Gastroesophageal sphincter (tissue), 4 donors: ENCODE measurements around the gene DPP7. TPM values are rescaled to one million over a fixed set of nuclear protein-coding genes. Genes with fewer than 3 reads are reported as not detected.
"Not testable (repeated sequence)": the region's sequence is repeated elsewhere in the genome, so short reads cannot be mapped to it uniquely, and the experiment has no call there.

Experiments
- ATAC-seq: fragments of 150-250 bp; one replicate; pipeline ENCODE4 v1.9.1; 2016; ENCODE audit warnings: mild to moderate bottlenecking, moderate library complexity
- H3K27ac ChIP-seq, 4 donors: fragments of 200-600 bp; sonication (generic) in 3 of 4; 1 replicate in 3 of 4; 2 replicates in 1 of 4; pipeline ENCODE4 v1.5.1; 2016 to 2019
- H3K27me3 ChIP-seq: fragments of 200-600 bp; sonication (generic); one replicate; pipeline ENCODE4 v1.5.1; 2019
- H3K36me3 ChIP-seq, 2 donors: fragments of 200-600 bp; sonication (generic); one replicate each; pipeline ENCODE4 v1.5.1; 2019; ENCODE audit warnings: control low read depth in 1 of 2
- H3K4me1 ChIP-seq, 3 donors: fragments of 200-600 bp; sonication (generic); 1 replicate in 2 of 3; 2 replicates in 1 of 3; pipeline ENCODE4 v1.5.1; 2016 to 2019; ENCODE audit warnings: control low read depth in 2 of 3
- H3K4me3 ChIP-seq, 2 donors: fragments of 200-600 bp; sonication (generic); one replicate each; pipeline ENCODE4 v1.5.1; 2019; ENCODE audit warnings: mild to moderate bottlenecking in 1 of 2, moderate library complexity in 1 of 2
- H3K9me3 ChIP-seq, 3 donors: fragments of 200-600 bp; sonication (generic); one replicate each; pipeline ENCODE4 v1.5.1; 2017 to 2019; ENCODE audit warnings: control low read depth in 2 of 3
- CTCF ChIP-seq, 4 experiments: fragments of 200-600 bp in 2 of 4; fragments of 450-650 bp in 2 of 4; sonication (generic) in 1 of 4; IDR thresholded peaks; one replicate each; pipeline ENCODE4 v1.5.1; 2017 to 2019; ENCODE audit warnings: antibody characterized with exemption in 4 of 4, mild to moderate bottlenecking in 2 of 4, moderate library complexity in 2 of 4
- EP300 ChIP-seq: sonication (generic); formaldehyde crosslinking; IDR thresholded peaks from one replicate; pipeline ENCODE4 v1.6.1; 2017; ENCODE audit warnings: antibody characterized with exemption, mild to moderate bottlenecking
- POLR2A ChIP-seq, 2 donors: fragments of 450-650 bp; IDR thresholded peaks; one replicate each; pipeline ENCODE4 v1.6.1; 2017; ENCODE audit warnings: antibody characterized with exemption in 2 of 2, mild to moderate bottlenecking in 2 of 2, moderate library complexity in 1 of 2
- POLR2AphosphoS5 ChIP-seq: sonication (generic); formaldehyde crosslinking; IDR thresholded peaks from one replicate; pipeline ENCODE4 v1.6.1; 2017; ENCODE audit warnings: antibody characterized with exemption
- WGBS, 2 donors: methylation state at CpG; one replicate each; pipeline ENCODE4 v1.1.5; 2018; ENCODE audit warnings: low coverage in 1 of 2; 5-methylcytosine and 5-hydroxymethylcytosine counted together
- small RNA-seq, 4 donors: library from RNA; depleted of rRNA; stranded (forward); fragments of <200 nt; gene quantifications; one replicate each; pipeline ENCODE3, GENCODE V24; 2016
- total RNA-seq, 4 donors: library from RNA; depleted of rRNA; stranded (reverse); fragments of >200 nt; gene quantifications; one replicate each; pipeline ENCODE4 v1.1.0, GENCODE V29; 2016

Gene DPP7
- total RNA-seq, 4 donors from 2014 or later: 74.5 to 124 (median 111) TPM

- peaks cover 0 to 11% (median 5%) of the 10 kb centered on the region in 3 donors for H3K4me1 ChIP-seq
- peak; percentile 60 for ATAC-seq
- no peaks in the 10 kb centered on the region for H3K36me3 ChIP-seq
- WGBS, 2 donors: 72% methylated on average over 7 of the region's 55 CpGs; no CpG with 5 or more reads in 1 of the 2 donors
- no peak overlapping the region for H3K27ac ChIP-seq
- H3K27me3 ChIP-seq: peaks cover 38% of the 10 kb centered on the region
- no peak overlapping the region for H3K4me3 ChIP-seq
- no peaks in the 10 kb centered on the region for H3K9me3 ChIP-seq
- TF ChIP-seq CTCF (IDR thresholded peaks at IDR 0.05): peak in 3 of 4 experiments; percentile 95 to 98 (median 96)
- TF ChIP-seq EP300: no peak
Measured at GRCh38 chr9:137064027-137064879, 50.3 kb downstream of the DPP7 start.

GRCh38 chr9:137063311-137064026 lies 51.1 kb downstream of the DPP7 start:
- WGBS, 2 donors: no CpG with 5 or more reads among the region's 26 CpGs
- Histone ChIP-seq H3K4me3 (no peak overlapping the region), H3K9me3 (no peaks in the 10 kb centered on the region), H3K27me3 (peaks cover 30% of the 10 kb centered on the region), H3K4me1 (peaks cover 0 to 9% (median 5%) of the 10 kb centered on the region in 3 donors), H3K27ac (no peak overlapping the region), H3K36me3 (no peaks in the 10 kb centered on the region)
- TF ChIP-seq POLR2A (IDR thresholded peaks at IDR 0.05): no peak
- no peak for TF ChIP-seq EP300
- TF ChIP-seq CTCF (IDR thresholded peaks at IDR 0.05): no peak
- no peak for TF ChIP-seq POLR2AphosphoS5
- no peak for ATAC-seq

- H3K36me3 ChIP-seq, H3K4me3 ChIP-seq, H3K9me3 ChIP-seq, H3K27ac ChIP-seq, ATAC-seq: not testable (repeated sequence)
- 100% methylated on average over 1 of the region's 9 CpGs; no CpG with 5 or more reads in 1 of the 2 donors for WGBS, 2 donors
- peaks cover 0 to 13% (median 5%) of the 10 kb centered on the region in 3 donors for H3K4me1 ChIP-seq
- H3K27me3 ChIP-seq: peaks cover 23% of the 10 kb centered on the region
Measured at GRCh38 chr9:137062798-137063197, 51.7 kb downstream of the DPP7 start.

- ATAC-seq: no peak
- Histone ChIP-seq H3K9me3 (no peaks in the 10 kb centered on the region), H3K36me3 (no peaks in the 10 kb centered on the region), H3K27me3 (peaks cover 23% of the 10 kb centered on the region), H3K4me1 (peaks cover 0 to 17% (median 7%) of the 10 kb centered on the region in 3 donors), H3K27ac (no peak overlapping the region), H3K4me3 (no peak overlapping the region)
- no peak for TF ChIP-seq POLR2A (IDR thresholded peaks at IDR 0.05)
- no peak for TF ChIP-seq CTCF (IDR thresholded peaks at IDR 0.05)
- no peak for TF ChIP-seq POLR2AphosphoS5
- no peak for TF ChIP-seq EP300
- 75% methylated on average over 4 of the region's 15 CpGs; no CpG with 5 or more reads in 1 of the 2 donors for WGBS, 2 donors
Measured at GRCh38 chr9:137062384-137062783, 52.1 kb downstream of the DPP7 start.

Small RNA genes lying within 50 kb of the gene (small RNA-seq; reads per million reads assigned to genes)
- 0 to 0.38 (median 0.12) reads per million in 4 donors for gene RF00153

Other genes with a start within 250 kb of the DPP7 start
- gene EDF1, start 248.4 kb downstream of the DPP7 start, total RNA-seq: 100 to 1,000 TPM; 283 to 353 (median 323) TPM
- gene TRAF2, start 228.2 kb downstream of the DPP7 start, total RNA-seq: 10 to 100 TPM in 2 of 4 donors, 1 to 10 TPM in 2; 3.8 to 17.1 (median 11.1) TPM
- 100 to 1,000 TPM; 171 to 310 (median 236) TPM for gene FBXW5, start 170.0 kb downstream of the DPP7 start, total RNA-seq
- not detected for gene C8G, start 169.5 kb downstream of the DPP7 start, total RNA-seq
- not detected for gene LCN12, start 162.5 kb downstream of the DPP7 start, total RNA-seq
- gene PTGDS, start 137.2 kb downstream of the DPP7 start, total RNA-seq: 100 to 1,000 TPM in 1 of 4 donors, 10 to 100 TPM in 2, 1 to 10 TPM in 1; 7.4 to 132 (median 29.7) TPM
- under 1 TPM in 2 of 4 donors, not detected in 2; 0.40 TPM for gene LCNL1, start 131.7 kb downstream of the DPP7 start, total RNA-seq
- 10 to 100 TPM; 24.2 to 42.6 (median 36.1) TPM for gene PAXX, start 122.3 kb downstream of the DPP7 start, total RNA-seq
- 1 to 10 TPM in 3 of 4 donors, under 1 TPM in 1; 0.81 to 5.4 (median 2.2) TPM for gene CLIC3, start 118.2 kb downstream of the DPP7 start, total RNA-seq
- gene ABCA2, start 86.5 kb downstream of the DPP7 start, total RNA-seq: 10 to 100 TPM; 13.5 to 24.3 (median 19.3) TPM
- under 1 TPM in 1 of 4 donors, not detected in 3; 0.20 TPM for gene FUT7, start 82.6 kb downstream of the DPP7 start, total RNA-seq
- gene NPDC1, start 68.6 kb downstream of the DPP7 start, total RNA-seq: 10 to 100 TPM; 50.4 to 69.9 (median 59.5) TPM
- 1 to 10 TPM in 1 of 4 donors, under 1 TPM in 1, not detected in 2; 0.58 to 1.6 TPM for gene ENTPD2, start 60.7 kb downstream of the DPP7 start, total RNA-seq
- 1 to 10 TPM in 1 of 4 donors, under 1 TPM in 3; 0.13 to 1.3 (median 0.19) TPM for gene SAPCD2, start 44.2 kb downstream of the DPP7 start, total RNA-seq
- 1 to 10 TPM; 4.2 to 7.3 (median 6.0) TPM for gene UAP1L1, start 37.2 kb downstream of the DPP7 start, total RNA-seq
- gene MAN1B1, start 27.7 kb downstream of the DPP7 start, total RNA-seq: 10 to 100 TPM; 26.1 to 30.2 (median 29.3) TPM
- under 1 TPM in 2 of 4 donors, not detected in 2; 0.08 to 0.13 TPM for gene GRIN1, start 24.4 kb upstream of the DPP7 start, total RNA-seq
- 1 to 10 TPM in 1 of 4 donors, not detected in 3; 7.7 TPM for gene LRRC26, start 55.3 kb upstream of the DPP7 start, total RNA-seq
- not detected for gene TMEM210, start 57.3 kb upstream of the DPP7 start, total RNA-seq
- gene ANAPC2, start 73.8 kb upstream of the DPP7 start, total RNA-seq: 10 to 100 TPM; 11.9 to 32.1 (median 23.7) TPM
- gene SSNA1, start 73.9 kb upstream of the DPP7 start, total RNA-seq: 10 to 100 TPM; 56.8 to 99.0 (median 73.8) TPM
- gene TPRN, start 86.0 kb upstream of the DPP7 start, total RNA-seq: 10 to 100 TPM in 1 of 4 donors, 1 to 10 TPM in 3; 3.6 to 11.6 (median 6.1) TPM
- 10 to 100 TPM; 21.9 to 36.1 (median 29.1) TPM for gene TMEM203, start 90.9 kb upstream of the DPP7 start, total RNA-seq
- 1 to 10 TPM; 4.6 to 9.8 (median 7.6) TPM for gene NDOR1, start 91.0 kb upstream of the DPP7 start, total RNA-seq
- gene RNF208, start 107.5 kb upstream of the DPP7 start, total RNA-seq: 1 to 10 TPM in 3 of 4 donors, not detected in 1; 1.6 to 5.3 (median 3.1) TPM
- gene CYSRT1, start 110.4 kb upstream of the DPP7 start, total RNA-seq: 1 to 10 TPM in 2 of 4 donors, not detected in 2; 1.1 to 5.8 TPM
- gene RNF224, start 112.8 kb upstream of the DPP7 start, total RNA-seq: under 1 TPM in 1 of 4 donors, not detected in 3; 0.57 TPM
- gene SLC34A3, start 116.2 kb upstream of the DPP7 start, total RNA-seq: not detected
- 100 to 1,000 TPM; 220 to 488 (median 265) TPM for gene TUBB4B, start 126.6 kb upstream of the DPP7 start, total RNA-seq
- not detected for gene STPG3, start 136.6 kb upstream of the DPP7 start, total RNA-seq
- 10 to 100 TPM; 36.9 to 58.8 (median 45.2) TPM for gene NELFB, start 140.6 kb upstream of the DPP7 start, total RNA-seq
- 1 to 10 TPM; 4.7 to 7.4 (median 6.9) TPM for gene TOR4A, start 163.0 kb upstream of the DPP7 start, total RNA-seq
- 10 to 100 TPM in 1 of 4 donors, 1 to 10 TPM in 3; 3.8 to 11.3 (median 4.3) TPM for gene NRARP, start 187.5 kb upstream of the DPP7 start, total RNA-seq